Measurements from ENCODE around the gene NPTXR.

The NPTXR gene

DNA sequence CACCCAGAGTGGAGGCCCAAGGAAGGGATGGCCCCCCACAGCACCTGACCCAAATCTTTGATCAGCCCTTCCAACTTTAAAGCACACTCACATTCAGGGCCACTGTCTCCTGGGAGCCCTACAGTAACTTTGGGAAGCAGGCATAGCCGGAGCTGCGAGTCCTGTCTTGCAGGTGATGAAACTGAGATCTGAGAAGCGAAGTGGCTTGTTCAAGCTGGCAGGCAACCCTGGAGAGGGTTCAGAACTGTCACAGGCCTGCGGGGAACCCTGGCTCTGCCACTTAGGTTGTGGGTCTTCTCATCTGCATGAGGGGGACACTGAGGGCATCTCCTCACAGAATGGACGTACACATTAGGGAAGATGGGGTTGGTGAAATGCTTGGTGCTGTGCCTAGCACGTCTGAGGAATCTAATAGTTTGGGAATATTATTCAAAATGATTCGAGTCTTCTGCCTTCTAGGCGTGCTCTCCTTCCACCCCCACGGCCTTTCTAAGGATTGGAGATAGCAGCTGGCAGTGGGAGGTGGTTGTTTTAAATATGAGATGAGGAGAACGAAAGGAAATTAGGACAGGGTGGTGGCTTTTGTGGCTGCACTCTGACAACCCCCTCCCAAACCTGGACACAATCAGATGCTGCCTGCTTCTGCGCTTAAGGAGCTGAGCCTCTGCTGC lies 69.2 kb downstream of the NPTXR start:
- peak in 7 of 58 donors; percentile 13 to 61 (median 27) for DNase-seq

- no peak for DNase-seq
Measured at GRCh38 chr22:38773363-38773946, 70.4 kb downstream of the NPTXR start.

DNA sequence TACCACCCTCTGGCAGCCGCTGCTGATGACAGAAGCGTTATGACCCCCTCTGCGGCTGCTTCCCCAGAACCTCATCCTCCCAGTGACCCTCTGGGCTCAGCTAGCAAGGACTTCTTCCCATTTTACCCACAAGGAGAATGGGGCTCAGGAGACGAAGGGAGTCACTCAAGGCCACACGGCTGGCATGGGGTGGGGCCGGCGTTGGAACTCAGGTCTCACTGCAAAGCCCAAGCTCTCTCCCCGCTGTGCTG lies 71.3 kb downstream of the NPTXR start:
- DNase-seq, result no peak

GRCh38 chr22:38770257-38770949 lies 73.4 kb downstream of the NPTXR start:
- DNase-seq, result no peak

All from anterior cingulate cortex (tissue), 58 donors.